Adrenal gland (tissue), 5 donors: ENCODE results near the gene OR13A1.

ENCODE experiments used
- CTCF ChIP-seq, 6 experiments: fragments of 450-650 bp in 4 of 6; fragments of 200-600 bp in 2 of 6; sonication (generic) in 1 of 6; IDR thresholded peaks; 1 replicate in 5 of 6; 2 replicates in 1 of 6; pipeline versions ENCODE4 v1.5.1 to v1.8.0; 2016 to 2021; ENCODE audit warnings: antibody characterized with exemption in 6 of 6, mild to moderate bottlenecking in 2 of 6, moderate library complexity in 1 of 6
- POLR2A ChIP-seq, 2 donors: fragments of 450-650 bp; IDR thresholded peaks; one replicate each; pipeline ENCODE4 v1.6.1; 2017; ENCODE audit warnings: antibody characterized with exemption in 2 of 2, mild to moderate bottlenecking in 2 of 2, moderate library complexity in 1 of 2
- donor health status: DM: no; HTN: no; CAD: no.

GRCh38 chr10:45286980-45287379 is 28.4 kb downstream of the OR13A1 start:
- TF ChIP-seq CTCF (IDR thresholded peaks at IDR 0.05) (no peak), POLR2A (IDR thresholded peaks at IDR 0.05) (no peak)
